Activated T-cell treated with anti-CD3 and anti-CD28 coated beads, Interleukin-2, amount 50 U/mL, for 48 hours (primary cell): ENCODE results near the gene SOD2.
"Not testable (repeated sequence)": the region's sequence is repeated elsewhere in the genome, so short reads cannot be mapped to it uniquely, and the experiment has no call there.

Experiments
- DNase-seq, 2 experiments: peaks; one replicate each; pipeline ENCODE4 v3.0.0-alpha.2; 2020

SOD2 gene

DNA sequence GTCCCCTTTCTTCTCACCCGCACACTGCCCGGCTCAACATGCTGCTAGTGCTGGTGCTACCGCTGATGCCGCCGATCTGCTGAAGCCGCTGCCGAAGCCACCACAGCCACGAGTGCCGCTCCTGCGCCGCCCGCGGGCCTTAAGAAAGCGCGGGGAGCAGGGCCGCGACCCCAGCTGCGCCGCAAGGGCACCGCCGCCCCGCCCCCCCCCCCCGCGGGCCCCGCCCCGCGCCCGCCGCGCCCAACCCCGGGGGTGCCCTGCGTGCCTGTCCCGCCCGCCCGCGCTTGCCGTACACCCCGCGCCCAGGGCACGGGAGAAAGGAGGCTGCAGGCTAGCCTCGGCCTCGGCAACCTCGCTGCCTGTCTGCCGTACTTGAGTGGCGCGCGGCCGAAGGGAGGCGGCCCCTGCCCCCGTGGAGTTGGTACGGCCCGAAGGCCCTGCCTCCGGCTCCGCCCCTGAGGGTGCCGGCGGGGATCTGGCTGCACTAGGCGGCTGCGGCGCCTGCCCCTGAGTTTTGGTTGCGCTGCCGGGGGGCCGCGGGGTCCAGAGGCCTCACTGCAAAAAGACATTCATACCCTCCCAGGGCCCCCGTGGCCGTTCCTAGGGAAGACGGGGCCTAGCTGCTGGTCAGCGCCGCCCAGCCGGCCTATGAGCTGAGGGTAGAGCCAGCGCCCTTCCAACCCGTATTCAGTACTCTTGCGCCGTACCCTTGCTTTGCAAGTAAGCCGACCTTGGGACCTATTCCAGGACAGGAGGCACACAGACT, at the start of gene SOD2:
Gene SOD2, minus strand, starts transcription at position 114 of the 766 bp plus-strand sequence. Its CDS starts 74 bp downstream, at position 40.
- peak; percentile 90 to 92 for DNase-seq

DNA sequence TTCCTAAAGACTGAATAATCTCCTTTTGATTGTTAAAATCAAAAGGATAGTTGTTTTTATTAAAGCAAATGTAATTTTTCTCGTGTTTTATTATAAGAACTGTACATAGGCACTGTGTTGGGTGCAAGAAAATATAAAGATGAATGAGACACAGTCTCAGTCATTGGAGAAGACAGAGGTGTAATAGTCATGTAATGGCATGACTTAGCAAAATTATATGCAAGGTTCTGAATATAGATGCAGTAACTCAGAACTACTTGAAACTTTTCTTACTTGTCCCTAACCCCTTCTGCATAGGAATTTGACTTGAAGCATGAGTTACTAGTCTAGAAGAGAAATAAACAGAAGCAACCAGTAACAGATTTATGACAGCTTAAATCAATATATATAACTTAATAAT, 49.1 kb upstream of the SOD2 start:
- no peak for DNase-seq

- DNase-seq = no peak
Measured at GRCh38 chr6:159739341-159739740, 46.3 kb upstream of the SOD2 start.

GRCh38 chr6:159736908-159737307, 43.9 kb upstream of the SOD2 start:
- no peak for DNase-seq

- not testable (repeated sequence) for DNase-seq
Measured at GRCh38 chr6:159733395-159733794, 40.4 kb upstream of the SOD2 start.

GRCh38 chr6:159732550-159732949, 39.5 kb upstream of the SOD2 start:
- not testable (repeated sequence) for DNase-seq

- no peak for DNase-seq
Measured at GRCh38 chr6:159730332-159730676, 37.3 kb upstream of the SOD2 start.

DNA sequence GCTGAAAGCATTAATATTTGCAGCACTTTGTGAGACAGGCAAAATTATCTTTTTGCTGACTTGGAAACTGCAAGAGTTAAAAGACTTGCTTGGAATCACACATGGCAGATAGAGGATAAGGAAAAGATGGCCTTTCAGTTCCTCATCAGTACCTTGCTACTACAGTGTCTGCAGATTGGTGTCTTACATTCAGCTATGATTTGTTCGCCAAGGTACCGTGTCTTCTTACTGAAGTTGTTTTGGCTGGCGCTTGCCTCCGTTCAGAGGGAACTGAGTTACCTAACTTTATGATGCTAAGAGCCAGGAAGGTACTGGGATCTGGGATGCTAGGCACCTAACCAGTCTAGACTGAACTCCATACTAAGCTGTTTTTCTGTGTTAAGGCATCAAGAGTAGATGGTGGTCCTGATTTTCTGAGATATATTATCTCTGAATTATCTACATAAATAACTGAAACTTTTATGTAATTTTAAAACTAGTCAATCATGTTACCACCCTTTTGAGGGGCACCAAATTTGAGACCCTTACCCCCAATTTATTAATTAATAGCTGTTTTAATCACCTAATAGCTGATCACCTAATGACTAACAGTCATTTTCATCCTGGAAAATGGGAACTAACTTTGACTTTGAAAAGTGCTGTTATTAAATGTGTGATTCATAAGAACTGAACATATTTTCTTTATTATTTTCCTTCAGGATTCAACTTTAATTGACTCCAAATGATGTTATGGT, 36.7 kb upstream of the SOD2 start:
- no peak for DNase-seq

DNA sequence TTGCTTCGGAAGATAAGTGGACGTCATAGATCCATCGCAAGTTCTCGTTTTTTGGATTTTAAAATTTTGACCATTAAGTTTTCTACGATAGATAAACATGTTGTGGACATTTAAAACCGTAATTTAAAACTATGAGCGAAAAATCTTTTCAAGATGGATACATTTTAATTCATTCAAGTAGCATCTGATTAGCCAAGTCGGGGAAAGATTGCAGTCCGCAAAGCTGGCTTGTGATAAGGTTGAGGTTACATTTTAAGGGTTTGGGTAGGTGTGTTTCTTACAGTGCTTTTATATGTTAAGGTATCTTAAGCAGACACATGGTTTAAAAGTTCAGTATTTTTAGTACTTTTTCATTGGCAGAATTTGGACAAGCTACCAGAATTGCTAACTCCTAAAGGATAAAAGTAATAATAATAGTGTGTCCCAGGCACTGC, 35.5 kb upstream of the SOD2 start:
- no peak for DNase-seq

DNA sequence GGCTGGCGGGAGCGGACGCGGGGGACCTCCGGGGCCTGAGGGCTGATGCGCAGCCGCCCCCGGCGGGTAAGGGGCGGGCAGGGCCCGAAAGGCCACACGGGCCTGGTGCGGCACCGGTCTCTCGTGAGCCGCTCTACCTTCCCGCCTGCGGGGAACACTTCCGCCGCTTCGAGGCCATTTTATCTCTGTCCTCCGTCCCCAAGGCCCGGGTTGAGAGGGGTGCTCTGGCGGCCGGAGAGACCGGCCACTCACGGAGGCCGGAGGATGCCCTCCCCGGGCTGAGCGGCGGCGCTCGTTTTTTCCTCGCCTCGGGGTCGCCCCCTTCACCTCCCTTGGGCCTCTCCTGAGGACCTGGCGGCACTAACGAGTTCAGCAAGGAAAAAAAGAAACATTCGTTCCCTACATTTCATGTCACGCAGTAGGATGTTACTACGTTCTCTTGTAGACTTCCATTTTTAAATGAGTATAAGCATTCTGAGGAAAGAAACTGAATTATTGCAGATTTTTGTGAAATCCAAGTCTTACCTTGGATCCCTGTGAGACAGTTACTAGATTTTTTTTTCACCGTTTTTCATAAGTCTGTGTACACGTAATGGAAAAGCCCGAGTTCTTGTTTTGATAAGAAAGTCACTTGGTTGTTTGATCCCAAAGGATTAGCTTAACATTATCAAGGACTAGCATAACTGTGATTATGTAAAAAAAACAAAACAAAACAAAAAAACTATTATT, 34.8 kb upstream of the SOD2 start:
- no peak for DNase-seq

- peak; percentile 96 to 97 for DNase-seq
Measured at GRCh38 chr6:159726918-159727716, 34.1 kb upstream of the SOD2 start, which contains the start of gene WTAP. Gene WTAP, plus strand, starts transcription at chr6:159727506. Its CDS starts 8,760 bp downstream, at chr6:159736266.

- DNase-seq = no peak
Measured at GRCh38 chr6:159726255-159726917, 33.3 kb upstream of the SOD2 start.

GRCh38 chr6:159725208-159725607, 32.2 kb upstream of the SOD2 start:
- DNase-seq = not testable (repeated sequence)

- no peak for DNase-seq
Measured at GRCh38 chr6:159724778-159725177, 31.7 kb upstream of the SOD2 start.

- no peak for DNase-seq
Measured at GRCh38 chr6:159723259-159723658, 30.2 kb upstream of the SOD2 start.

GRCh38 chr6:159722655-159723054, 29.6 kb upstream of the SOD2 start:
- no peak for DNase-seq

DNA sequence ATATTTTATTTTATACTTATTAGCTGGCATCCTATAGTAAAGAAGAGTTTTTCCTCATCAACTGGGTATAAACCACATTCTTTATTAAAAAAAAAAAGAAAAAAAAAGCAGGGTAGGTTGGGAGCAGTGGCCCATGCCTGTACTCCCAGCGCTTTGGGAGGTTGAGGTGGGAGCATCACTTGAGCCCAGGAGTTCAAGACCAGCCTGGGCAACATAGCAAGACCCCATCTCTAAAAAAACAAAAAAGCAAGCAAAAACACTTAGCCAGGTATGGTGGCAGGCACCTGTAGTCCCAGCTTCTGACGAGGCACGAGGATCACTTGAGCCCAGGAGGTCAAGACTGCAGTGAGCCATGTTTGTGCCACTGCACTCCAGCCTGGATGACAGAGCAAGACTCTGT, 28.9 kb upstream of the SOD2 start:
- DNase-seq = not testable (repeated sequence)

- DNase-seq = no peak
Measured at GRCh38 chr6:159720708-159721107, 27.7 kb upstream of the SOD2 start.

DNA sequence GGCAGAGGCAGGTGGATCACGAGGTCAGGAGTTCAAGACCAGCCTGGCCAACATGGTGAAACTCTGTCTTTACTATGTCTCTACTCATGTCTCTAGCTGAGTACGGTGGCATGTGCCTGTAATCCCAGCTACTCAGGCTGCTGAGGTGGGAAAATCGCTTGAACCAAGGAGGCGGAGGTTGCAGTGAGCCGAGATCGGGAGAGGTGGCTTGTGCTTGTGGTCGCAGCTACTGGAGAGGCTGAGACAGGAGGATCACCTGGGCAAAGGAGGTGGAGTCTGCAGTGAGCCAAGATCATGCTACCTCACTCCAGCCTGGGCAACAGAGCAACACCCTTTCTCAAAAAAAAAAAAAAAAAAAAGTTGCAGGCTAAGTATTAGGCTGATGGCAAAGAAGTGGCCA, 26.2 kb upstream of the SOD2 start:
- DNase-seq = no peak

DNA sequence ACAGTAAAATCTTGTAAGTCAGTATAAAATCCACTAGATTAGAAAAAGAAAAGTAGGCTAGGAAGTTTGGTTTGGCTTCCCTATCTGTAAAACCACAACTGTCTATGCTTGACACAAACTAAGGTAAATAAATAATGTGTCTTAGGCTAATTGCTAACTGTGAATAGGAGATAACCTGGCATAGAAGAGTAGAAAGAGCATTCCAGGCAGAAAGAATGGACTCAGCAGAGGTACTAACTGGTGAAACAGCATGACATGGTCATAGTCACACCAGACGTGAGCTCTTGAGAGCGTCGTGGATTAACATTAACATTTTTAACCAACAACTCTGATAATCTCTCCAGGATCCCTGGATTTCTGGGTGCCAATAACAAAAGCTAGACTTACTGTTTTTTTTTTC, 25.6 kb upstream of the SOD2 start:
- DNase-seq = no peak

DNA sequence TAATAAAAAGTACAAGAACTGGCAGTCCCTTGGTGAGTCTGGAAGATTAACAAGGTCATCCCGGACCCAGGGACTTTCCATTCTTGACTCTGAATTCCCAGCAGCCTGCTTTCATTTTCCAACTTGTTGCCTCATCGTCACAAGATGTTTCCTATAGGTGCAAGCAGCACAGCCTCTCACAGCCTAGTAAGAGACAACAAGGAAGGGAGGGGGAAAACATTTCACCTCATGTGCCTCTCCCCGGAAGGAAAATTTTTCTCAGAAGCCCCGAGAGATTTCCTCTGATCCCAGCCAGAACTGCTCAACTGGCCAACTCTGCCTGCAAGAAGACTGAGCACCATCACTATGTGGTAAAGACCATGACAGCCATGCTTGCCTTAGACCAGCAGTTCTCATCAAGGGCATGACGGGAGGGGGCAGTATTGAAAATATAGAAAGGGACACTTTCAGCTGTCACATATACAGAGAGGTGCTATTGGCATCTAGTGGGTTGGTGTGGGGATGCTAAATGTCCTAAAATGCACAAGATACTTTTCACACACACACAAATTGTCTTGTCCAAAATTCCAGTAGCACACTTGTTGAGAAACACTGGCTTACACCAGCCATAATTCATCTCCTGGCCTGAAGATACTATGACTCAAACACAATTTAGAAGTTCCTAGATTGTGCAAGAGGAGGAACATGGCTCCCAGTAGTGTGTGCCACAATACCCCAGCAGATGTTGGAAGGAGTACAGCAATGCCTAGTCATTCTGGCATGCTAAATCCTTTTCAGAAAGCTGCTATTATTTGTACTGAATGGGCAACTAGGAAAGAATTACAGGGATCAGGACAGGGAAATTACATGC, 23.4 kb upstream of the SOD2 start:
- DNase-seq = no peak
